ENCODE results near the gene COL5A1.

Gene COL5A1

GRCh38 chr9:134879664-134880483 lies 238.3 kb downstream of the COL5A1 start:
- no peak for DNase-seq (ENCODE audit: low read depth)

GRCh38 chr9:134880484-134881312 lies 239.1 kb downstream of the COL5A1 start, which contains the start of gene FCN2:
TSS of gene FCN2 (plus strand) at chr9:134880810. CDS start at chr9:134880822, 12 bp downstream.
- DNase-seq (ENCODE audit: low read depth), result no peak

GRCh38 chr9:134881313-134881670 lies 239.7 kb downstream of the COL5A1 start:
- no peak for DNase-seq (ENCODE audit: low read depth)

- no peak for DNase-seq (ENCODE audit: low read depth)
Measured at GRCh38 chr9:134882204-134882785, 240.7 kb downstream of the COL5A1 start.

GRCh38 chr9:134883040-134883782 lies 241.6 kb downstream of the COL5A1 start:
- DNase-seq (ENCODE audit: low read depth), result no peak

- DNase-seq (ENCODE audit: low read depth), result no peak
Measured at GRCh38 chr9:134884492-134884891, 242.9 kb downstream of the COL5A1 start.

GRCh38 chr9:134885001-134885678 lies 243.5 kb downstream of the COL5A1 start:
- DNase-seq (ENCODE audit: low read depth), result no peak

GRCh38 chr9:134885679-134886412 lies 244.2 kb downstream of the COL5A1 start:
- no peak for DNase-seq (ENCODE audit: low read depth)

GRCh38 chr9:134886413-134886913 lies 244.9 kb downstream of the COL5A1 start:
- no peak for DNase-seq (ENCODE audit: low read depth)

- DNase-seq (ENCODE audit: low read depth), result no peak
Measured at GRCh38 chr9:134887219-134887618, 245.6 kb downstream of the COL5A1 start.

- no peak for DNase-seq (ENCODE audit: low read depth)
Measured at GRCh38 chr9:134887686-134888602, 246.3 kb downstream of the COL5A1 start.

GRCh38 chr9:134888603-134889190 lies 247.1 kb downstream of the COL5A1 start:
- DNase-seq (ENCODE audit: low read depth), result no peak

- no peak for DNase-seq (ENCODE audit: low read depth)
Measured at GRCh38 chr9:134889386-134890154, 248.0 kb downstream of the COL5A1 start.

- no peak for DNase-seq (ENCODE audit: low read depth)
Measured at GRCh38 chr9:134890155-134890495, 248.5 kb downstream of the COL5A1 start.

GRCh38 chr9:134891053-134891452 lies 249.4 kb downstream of the COL5A1 start:
- DNase-seq (ENCODE audit: low read depth), result no peak

- DNase-seq (ENCODE audit: low read depth), result no peak
Measured at GRCh38 chr9:134891713-134892112, 250.1 kb downstream of the COL5A1 start.

GRCh38 chr9:134892221-134892620 lies 250.6 kb downstream of the COL5A1 start:
- DNase-seq (ENCODE audit: low read depth), result no peak

GRCh38 chr9:134892820-134893420 lies 251.3 kb downstream of the COL5A1 start:
- DNase-seq (ENCODE audit: low read depth), result no peak
